Measurements from ENCODE around the gene GCSH.

GCSH gene

DNA sequence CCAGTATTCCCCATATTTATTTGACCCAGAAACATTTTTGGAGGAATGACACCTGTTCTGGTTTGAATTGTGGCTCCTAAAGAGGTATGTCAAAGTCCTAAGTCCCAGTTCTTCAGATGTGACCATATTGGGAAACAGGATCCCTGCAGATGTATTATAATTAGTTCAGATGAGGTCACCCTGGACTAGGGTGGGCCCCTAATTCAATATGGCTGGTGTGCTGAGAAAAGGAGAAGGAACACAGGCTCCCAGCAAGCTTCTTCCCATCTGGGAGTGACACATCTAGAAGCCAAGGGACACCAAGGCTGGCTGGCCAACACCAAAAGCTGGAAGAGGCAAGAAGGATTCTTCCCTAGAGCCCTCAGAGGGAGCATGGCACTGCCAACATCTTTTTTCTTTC lies 3.8 kb upstream of the GCSH start:
- no peak for DNase-seq

DNA sequence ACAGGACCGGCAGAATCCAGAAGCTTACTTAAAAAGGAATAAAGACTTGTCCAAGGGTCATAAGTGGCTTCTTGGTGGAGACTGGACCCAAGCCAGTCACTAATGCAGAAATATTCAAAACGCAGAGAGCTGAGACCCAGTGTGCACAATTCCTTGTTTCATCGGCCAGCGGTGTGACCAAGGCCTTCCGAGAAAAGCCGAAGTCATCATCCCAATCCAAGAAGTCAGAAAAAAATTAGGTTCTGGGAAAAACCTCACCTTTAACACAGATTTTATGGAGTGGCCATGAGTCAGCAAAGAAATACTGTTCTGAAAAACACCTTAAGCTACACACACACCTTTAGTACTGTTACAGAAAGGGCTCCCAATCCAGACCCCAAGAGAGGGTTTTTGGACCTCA lies 1.0 kb upstream of the GCSH start:
- no peak for DNase-seq

DNA sequence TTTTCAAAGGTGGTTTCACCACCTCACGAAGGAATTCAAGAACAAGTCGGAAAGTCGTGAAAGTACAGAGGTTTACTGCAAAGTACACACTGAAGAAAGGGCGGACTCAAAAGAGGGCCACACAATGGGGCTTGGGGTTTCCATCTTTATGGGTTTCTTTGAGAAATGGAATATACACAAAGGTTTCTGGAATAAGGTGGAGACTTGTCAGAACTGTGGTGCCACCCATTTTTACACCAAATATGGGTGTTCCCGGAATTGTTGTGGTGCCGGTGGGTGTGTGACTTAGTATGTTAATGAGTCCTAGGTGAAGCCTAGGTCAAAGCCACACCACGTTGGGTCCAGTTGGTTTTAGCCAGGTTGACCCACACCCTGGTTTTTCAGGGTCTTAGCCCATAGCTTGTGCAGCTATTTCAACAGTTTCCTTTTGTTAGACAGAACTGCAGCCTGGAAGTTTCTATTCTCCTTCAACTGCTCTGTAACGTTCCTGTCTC lies 567 bp upstream of the GCSH start:
- DNase-seq: no peak

DNA sequence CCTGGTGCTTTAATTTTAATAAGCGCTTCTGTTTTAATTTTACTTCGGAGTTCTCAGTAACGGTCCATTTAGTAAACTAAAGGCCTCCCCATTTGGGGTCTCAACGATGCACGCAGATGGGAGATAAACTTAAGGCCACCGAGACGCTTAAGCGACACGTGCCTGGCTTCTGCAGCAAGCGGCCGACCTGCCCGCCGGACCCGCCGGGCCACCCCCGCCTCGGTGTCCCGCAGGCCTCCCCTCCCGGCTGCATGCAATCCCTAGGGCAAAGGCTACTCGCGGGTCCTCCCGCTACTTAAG lies 592 bp downstream of the GCSH start:
- no peak for DNase-seq

DNA sequence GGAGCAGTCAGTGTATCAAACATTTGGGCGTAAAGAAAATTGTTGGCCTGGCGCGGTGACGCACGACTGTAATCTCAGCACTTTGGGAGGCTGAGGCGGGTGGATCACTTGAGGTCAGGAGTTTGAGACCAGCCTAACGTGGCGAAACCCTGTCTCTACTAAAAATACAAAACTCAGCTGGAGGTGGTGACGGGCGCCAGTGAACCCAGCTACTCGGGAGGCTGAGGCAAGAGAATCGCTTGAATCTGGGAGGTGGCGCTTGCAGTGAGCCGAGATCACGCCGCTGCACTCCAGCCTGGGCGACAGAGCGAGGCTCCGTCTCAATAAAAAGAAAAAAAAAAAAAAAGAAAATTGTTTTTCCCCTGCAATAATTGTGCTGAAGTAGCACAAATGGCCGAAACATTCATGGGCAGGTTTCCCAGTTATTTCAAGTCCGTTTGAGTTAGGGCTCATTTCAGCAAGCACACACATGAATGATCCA lies 1.4 kb downstream of the GCSH start:
- DNase-seq: no peak

DNA sequence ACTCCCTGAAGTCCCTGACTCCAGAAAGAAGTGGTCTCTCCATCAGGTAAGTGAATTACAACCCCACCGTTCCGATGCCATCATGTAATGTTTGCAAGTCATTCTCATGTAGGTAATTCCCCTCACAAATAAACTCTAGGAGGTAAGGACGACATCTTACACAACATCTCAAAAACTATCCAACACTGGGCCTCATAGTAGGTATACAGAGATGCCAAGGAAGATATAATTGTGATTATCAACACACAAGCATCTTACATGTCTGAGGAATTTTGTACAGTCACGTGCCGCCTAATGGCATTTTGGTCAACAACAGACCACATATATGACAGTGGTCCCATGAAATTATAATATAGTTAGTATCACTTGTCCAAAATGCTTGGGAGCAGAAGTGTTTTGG lies 7.4 kb downstream of the GCSH start:
- no peak for DNase-seq

DNA sequence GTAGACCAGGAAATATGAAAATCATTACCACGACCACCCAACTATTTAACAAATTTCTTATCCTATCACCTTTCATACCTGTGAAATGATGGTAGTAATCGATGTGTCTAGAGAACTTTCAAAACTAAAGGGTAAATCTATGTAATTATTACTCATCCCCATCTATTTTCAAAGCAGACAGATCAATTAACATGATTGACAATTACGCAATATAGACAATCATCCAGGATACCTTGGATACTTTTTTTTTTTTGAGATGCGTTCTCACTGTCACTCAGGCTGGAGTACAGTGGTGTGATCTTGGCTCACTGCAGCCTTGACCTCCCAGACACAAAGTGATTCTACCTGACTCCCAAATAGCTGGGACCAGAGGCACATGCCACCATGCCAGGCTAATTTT lies 15.2 kb downstream of the GCSH start:
- DNase-seq: no peak

DNA sequence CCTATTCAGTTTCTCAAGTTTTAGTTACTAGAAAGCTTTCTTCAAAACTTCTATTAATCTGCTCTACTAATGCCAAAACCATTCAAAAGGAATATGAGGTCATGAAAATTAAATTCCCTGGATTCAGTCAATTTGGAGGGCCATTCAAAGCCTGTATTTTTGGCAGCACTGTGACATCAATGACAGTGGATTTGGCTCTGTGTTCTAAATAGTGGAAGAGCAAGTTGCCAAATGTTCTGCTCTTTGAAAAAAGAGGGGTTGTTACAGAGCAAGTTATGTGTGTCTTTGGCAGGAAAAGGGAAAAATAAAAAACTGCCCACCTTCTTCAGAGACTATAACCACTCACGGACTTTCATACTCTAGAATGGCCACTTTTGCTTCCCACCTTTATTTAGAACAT lies 16.0 kb downstream of the GCSH start:
- DNase-seq: no peak

DNA sequence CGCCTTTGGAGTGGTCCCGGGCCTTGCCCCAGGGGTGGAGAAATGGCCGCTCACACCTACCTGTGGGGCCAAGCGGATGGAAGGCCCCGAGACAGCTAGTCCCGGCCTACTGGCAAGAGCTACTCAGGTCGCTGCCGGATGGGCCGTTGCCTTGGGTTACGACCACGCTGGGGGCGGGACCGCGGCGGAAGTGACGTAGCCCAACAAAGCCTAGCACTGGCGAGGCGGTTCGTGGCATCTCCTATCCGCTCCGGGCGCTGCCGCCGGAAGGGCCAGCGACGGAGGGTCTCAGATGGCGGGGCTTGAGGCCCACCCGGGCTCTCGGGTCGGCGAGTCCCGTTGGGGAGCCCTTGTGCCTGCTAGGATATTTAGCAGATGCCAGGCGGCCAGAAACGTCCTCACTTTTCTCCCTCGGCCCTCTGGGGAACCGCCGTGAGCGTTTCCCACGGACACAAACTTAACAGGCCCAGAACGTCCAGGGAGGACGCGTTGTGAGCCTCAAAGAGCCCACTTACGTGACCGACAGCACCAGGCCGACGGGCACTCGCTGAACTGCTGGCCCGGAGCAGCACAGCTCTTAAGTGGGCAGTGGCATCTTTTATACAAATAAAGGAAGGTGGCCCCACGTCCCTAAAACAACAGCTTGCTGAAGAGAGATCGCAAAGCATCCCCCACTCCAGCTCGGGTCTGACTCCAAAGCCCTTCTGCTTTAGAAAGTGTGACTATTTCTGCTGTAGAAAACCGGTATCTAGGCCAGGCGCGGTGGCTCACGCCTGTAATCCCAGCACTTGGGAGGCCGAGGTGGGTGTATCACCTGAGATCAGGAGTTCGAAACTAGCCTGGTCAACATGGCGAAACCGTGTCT lies 18.9 kb downstream of the GCSH start, which contains the start of gene C16orf46:
Gene C16orf46 (minus strand): TSS at position 163 of the 865 bp plus-strand sequence. CDS start 13,283 bp downstream, outside the sequence.
- DNase-seq: peak; percentile 96

DNA sequence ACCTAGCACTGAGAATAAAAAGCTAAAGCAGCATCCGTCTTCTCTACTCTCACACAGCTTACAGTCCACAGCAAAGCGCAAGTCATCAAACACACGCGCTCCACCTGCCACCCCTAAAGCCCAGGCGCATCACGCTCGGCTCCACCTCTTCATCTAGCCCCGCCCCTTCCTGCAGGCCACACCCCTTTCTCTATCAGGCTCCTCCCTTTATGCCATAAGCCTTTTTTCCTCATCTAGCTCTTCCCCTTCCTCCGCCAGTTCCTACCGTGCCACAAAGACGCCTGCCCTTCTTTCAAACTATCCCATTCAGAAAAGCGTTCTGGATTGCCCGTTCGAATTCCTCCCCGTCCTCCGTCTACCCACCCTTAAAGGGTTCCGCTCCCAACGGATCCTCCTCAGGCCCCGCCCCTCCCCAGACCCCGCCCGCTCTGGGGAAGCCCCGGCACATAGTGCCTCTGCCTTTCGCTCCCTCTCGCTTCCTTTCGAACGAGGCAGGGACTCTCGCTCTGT lies 19.6 kb downstream of the GCSH start:
- DNase-seq: peak; percentile 96

DNA sequence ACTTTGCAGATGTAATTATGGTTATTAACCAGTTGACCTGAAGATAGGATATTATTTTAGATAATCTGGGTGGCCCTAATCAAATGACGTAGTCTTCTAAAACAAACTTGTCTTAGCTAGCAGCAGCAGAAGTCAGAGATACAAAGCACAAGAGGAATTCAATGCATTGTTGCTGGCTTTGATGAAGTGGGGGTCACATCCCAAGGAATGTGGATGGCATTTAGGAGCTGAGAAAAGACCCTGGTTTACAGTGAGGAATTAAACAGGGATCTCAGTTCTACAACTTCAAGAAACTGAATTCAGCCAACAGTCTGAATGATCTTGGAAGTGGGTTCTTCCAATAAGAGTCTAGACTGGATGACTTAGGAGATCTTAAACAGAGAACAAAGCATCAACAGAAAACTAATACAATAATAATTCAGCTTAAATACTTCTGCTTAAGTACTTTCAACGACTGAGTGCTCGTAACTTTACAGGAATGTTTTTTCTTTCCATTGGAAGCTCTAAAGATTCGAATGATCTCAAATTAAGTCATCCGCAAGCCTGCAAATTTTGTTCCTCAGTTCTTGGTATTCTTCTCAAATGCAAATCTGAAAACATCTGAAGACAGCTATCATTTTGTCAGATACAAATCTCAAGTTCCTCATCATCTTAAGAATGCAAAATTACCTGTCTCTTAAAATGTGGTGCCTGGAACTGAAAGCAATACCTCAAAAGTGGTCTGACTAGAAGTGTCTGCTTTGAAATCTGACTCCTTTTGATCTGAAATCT lies 22.4 kb downstream of the GCSH start:
- DNase-seq: no peak

DNA sequence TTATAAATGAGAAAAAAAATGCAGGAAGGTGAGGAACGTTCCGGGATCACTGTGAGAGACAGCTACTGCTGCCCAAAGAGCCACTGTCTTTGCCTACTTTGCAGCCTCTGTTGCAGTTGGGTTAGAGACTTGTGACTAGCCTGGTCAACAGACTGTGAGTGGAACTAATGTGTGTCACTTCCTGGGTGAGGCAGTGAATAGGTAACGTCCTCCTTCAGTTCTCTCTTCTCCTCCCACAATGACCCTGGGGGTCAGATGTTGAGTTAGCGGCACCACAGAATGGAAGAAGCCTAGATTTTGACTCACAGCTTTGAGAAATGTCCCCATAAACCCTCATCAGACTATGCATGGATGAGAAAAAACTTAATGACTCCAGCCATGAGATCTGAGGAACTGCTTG lies 24.4 kb downstream of the GCSH start:
- no peak for DNase-seq

DNA sequence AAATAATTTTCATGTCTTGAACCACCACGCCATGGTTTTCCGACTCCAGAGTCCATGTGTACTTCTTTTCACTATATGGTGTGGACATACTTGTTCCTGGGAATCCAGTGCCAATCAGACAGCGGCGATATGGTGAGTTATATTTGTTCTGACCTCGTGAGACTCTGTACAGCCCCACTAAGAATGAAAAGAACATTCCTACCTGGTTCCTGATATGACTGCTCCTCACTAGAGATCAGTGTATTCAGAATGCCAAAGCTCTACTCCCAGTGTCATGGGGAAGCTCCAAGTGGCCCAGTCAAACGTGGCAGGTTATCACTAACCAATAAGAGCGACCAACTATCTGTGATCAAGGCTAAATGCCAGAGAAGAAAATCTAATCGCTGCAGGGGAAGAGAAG lies 25.2 kb downstream of the GCSH start:
- no peak for DNase-seq

DNA sequence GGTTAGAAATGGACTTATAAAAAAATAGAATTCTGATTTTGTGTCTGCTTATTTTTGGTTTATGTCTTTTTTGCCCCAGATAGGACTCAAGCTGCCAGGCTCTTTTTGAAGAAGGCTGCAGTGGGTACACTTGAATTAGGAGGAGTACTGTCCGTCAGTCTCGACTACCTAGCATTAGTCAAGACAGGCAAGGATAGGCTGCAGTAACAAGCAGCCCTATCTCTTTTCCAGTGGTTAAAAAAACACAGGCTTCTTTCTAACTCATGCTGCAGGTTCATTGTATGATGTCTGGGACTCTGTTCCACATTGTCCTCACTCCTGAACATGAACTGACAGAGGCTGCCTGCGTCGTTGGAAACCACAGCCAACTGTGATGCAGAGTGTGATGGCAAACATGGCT lies 27.1 kb downstream of the GCSH start:
- no peak for DNase-seq

DNA sequence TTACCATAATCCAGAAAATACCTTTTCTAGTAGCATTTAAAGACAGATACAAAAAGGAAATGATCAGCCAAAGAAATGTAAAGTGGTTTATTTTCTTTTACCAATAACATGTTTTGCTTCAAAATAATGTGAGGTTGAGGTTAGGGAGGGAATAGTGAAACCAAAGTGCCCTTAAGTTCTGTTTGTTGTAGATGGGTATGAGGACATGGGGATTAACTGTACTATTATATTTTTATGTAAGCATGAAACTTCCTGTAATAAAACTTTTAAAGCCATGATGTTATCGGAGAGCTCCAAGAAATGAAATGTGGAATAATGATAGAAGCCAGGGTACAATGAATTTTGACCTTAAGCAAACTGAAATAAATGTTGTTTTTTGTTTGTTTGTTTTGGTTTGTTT lies 29.0 kb downstream of the GCSH start:
- DNase-seq: no peak

DNA sequence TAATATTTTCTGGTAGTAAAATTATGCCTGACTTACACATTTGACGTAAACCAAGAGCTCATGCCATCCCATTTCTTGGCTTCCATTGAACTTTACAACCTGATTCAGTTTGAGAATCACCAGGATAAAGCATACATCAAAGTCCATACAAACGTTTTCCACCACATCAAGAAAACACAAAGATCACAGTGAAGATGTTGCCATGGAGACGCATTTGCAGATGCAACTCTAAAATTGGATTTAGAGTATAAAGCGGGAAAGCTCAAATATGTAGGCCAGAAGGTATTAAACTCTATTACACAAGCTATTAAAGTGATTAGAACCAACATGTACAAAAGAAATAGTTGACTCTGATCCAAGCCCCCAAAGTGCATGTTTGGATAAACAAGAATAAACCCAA lies 29.5 kb downstream of the GCSH start:
- DNase-seq: no peak

DNA sequence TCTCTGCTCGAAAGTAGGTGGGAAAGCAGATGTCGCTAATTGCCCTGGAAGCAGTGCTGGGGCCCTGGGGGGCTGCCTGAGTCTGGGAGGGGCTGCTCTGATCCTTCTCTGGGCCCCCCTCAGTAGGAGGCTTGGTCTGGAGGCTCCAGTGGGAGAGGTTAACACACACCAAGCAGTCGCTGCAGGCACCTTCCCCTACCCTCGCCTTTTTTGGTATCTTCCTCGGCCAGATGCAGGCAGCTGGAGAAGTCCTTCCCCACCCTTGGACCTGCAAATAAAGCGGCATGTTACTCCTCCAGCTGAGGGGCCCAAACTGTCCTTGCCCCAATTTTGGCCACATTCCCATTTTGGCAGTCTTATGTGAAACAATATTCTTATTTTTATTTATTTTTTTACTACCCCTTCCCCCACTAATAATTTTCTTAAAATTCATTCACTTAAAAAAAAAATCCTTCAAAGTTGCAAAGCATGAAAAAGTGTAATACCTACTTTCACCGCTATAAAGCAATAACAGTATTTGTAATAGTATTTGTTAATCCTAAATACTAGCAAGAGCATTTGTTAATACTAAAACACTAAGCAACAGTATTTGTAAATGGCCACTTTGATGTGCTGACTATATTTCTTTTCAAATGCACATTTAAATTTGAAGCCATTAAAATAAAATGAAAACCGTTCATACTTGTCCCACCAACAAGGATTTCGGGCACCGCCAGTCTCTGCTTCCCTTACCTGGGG lies 34.2 kb downstream of the GCSH start:
- no peak for DNase-seq

DNA sequence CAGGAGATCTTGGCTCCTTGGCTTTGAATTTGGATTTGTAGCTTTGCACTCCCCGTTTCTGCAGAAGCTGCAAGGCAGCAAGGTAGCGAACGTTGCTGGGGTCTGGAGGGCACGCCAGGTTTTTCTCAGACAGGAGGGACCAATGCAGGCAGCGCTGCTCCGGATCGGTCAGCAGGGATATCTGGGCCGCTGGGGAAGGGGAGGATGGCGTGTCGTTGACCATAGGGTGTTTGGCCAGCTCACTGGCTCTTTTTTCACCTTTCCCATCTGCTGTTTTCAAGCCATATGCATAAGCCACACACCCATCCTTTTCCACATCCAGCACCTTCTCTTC lies 34.9 kb downstream of the GCSH start:
- DNase-seq: no peak

DNA sequence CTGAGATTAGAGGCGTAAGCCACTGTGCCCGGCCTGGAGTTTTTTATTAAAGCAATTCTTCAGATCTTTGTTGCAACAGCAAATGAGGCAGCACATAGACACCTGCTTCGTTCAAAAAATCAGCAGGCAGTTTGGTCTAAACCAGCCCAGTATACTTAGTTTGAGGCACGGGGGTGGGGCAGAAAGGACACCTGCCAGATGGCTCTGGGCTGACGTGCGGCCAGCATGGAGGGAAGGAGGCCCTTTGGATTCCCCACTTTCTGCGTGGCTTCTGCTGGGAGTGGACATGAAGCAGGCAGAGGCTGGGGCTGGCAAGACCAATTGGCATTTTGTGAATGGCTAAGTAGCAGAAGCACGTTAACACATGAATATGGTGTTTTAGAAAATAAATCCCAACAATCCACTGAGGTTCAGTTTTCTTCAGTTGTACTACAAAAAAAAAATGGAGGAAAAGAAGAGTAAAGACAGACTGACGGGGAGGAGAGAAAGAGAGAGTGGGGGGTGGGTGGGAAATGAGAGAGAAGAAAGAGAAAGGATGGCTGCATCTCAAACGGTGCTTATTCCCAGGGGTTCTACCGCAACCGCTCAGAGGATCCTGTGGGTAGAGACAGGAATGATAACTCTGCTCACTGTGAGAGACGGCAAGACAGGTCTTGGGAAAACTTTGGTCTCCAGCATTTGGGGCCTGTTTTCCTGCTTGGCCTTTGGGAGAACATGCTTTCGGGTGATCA lies 35.5 kb downstream of the GCSH start:
- DNase-seq: no peak

DNA sequence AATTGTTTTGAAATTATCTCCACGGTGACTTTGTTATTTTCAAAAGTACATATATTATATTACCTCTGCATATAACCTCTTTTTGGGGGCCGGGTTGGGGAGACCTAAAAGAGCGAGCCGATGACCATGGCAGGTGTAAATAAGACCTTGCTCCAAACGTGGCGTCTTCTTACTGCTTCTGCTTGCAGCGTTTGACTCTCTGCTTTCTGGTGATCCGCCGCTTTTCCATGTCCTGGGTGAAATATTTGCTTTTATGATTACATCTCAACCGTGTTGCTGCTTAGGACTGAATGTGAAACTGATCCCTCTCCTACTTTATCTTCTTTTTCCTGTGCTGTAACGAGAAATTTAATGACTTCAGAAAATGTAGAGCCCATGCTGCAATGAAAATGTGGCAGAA lies 42.4 kb downstream of the GCSH start:
- DNase-seq: no peak

DNA sequence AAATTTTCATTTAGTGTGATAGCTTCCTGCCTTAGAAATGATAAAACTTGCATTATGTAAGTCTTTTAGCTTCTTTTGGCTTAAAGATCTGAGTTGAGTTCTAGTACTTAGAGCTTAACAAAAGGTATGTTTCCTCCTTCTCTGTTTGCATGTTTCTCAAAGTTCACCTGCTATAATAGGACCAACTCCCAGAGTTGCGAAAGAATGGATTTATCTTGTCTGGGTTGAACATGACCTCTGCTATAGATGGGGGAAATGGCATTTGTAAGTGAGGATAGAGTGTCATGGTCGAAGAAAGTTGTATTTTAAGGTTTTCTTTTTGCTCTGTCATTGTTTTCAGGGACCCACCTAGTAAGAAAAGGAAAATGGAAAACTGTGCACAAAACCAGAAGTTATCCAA lies 53.4 kb downstream of the GCSH start:
- DNase-seq: no peak

DNA sequence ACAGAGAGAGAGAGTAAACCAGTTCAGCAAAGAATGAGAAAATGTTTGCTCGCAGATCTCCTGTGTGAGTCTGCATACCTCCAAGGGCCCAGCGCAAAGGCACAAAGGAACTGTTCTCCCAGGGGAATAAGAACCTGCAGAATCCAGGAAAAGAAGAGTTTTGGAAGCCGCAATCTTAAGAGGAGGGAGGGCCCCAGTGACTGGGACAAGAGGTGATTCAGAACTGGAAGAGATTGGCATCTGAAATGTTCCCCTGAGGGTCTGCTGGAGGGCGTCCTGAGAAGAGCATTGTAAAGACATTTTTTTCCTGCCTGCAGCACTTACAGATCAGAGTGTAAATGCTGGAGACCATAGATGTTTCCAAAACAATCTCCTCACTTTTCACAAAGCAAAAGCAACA lies 54.5 kb downstream of the GCSH start:
- no peak for DNase-seq

DNA sequence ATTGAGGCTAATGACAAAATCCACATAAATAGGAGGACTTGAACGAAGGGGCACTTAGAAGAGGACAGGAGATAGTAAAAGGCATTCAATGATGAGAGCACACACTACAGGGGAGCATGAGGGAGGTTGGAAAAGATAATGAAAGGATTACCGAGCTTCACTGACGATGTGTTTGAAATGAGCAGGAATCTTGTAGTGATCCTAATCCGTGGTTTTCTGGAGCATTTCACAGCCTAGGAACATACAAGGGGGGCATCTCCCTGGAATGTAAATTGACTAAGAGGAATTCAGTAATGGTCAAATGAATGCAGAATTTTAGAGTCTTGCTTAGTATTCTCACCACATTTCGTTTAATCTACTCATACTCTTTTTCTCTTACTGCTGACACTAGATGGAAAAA lies 55.4 kb downstream of the GCSH start:
- no peak for DNase-seq

Data from activated T-cell treated with anti-CD3 and anti-CD28 coated beads for 4 hours (primary cell).